KMS-11 (cell line): ENCODE measurements around the gene DCAF5.
"Not testable (repeated sequence)": the region's sequence is repeated elsewhere in the genome, so short reads cannot be mapped to it uniquely, and the experiment has no call there.

Experiments used
- H2AFZ ChIP-seq: fragments of 200-600 bp; sonication (generic); 2 replicates; pipeline ENCODE4 v1.6.1; 2016; ENCODE audit warnings: antibody characterized with exemption, mixed run types, low read depth
- H3K27ac ChIP-seq: fragments of 200-600 bp; sonication (generic); 2 replicates; pipeline ENCODE4 v1.6.1; 2016; ENCODE audit warnings: mild to moderate bottlenecking, mixed run types
- H3K27me3 ChIP-seq: fragments of 200-600 bp; sonication (generic); 2 replicates; pipeline ENCODE4 v1.6.1; 2017; ENCODE audit warnings: mild to moderate bottlenecking, low read depth, mixed run types, moderate library complexity; ENCODE audit not compliant: insufficient read depth
- H3K36me3 ChIP-seq: fragments of 200-600 bp; sonication (generic); 2 replicates; pipeline ENCODE4 v1.6.1; 2017; ENCODE audit warnings: mild to moderate bottlenecking, mixed run types; ENCODE audit not compliant: insufficient read depth
- H3K4me1 ChIP-seq: fragments of 200-600 bp; sonication (generic); 2 replicates; pipeline ENCODE4 v1.6.1; 2016; ENCODE audit warnings: mild to moderate bottlenecking, low read depth, mixed run types; ENCODE audit not compliant: poor library complexity, severe bottlenecking
- H3K4me2 ChIP-seq: fragments of 200-600 bp; sonication (generic); 2 replicates; pipeline ENCODE4 v1.7.0; 2016; ENCODE audit warnings: mild to moderate bottlenecking, mixed run types
- H3K4me3 ChIP-seq: fragments of 200-600 bp; sonication (generic); IDR thresholded peaks from 2 replicates; pipeline ENCODE4 v1.6.1; 2017; ENCODE audit warnings: low read depth, low read length, mixed read lengths; ENCODE audit not compliant: insufficient read depth
- H3K79me2 ChIP-seq: fragments of 200-600 bp; sonication (generic); 2 replicates; pipeline ENCODE4 v1.6.1; 2016; ENCODE audit warnings: low read depth, mixed run types; ENCODE audit not compliant: insufficient read depth
- H3K9ac ChIP-seq: fragments of 200-600 bp; sonication (generic); 2 replicates; pipeline ENCODE4 v1.6.1; 2016; ENCODE audit warnings: mild to moderate bottlenecking, mixed run types
- H4K20me1 ChIP-seq: fragments of 200-600 bp; sonication (generic); 2 replicates; pipeline ENCODE4 v1.6.1; 2016; ENCODE audit warnings: mild to moderate bottlenecking, mixed run types; ENCODE audit not compliant: insufficient read depth
- CTCF ChIP-seq: fragments of 200-600 bp; sonication (generic); conservative IDR thresholded peaks from 2 replicates; pipeline ENCODE4 v1.6.1; 2017; ENCODE audit warnings: low read depth, mild to moderate bottlenecking, antibody characterized with exemption, low read length, moderate library complexity, mixed read lengths

Gene DCAF5

GRCh38 chr14:69171569-69171968, 18.6 kb upstream of the DCAF5 start:
- no peak overlapping the region for H3K4me3 ChIP-seq
- no peak for TF ChIP-seq CTCF
- H3K4me1 ChIP-seq, result no peaks in the 10 kb centered on the region
- H2AFZ ChIP-seq, result no peak overlapping the region
- no peaks in the 10 kb centered on the region for H4K20me1 ChIP-seq
- no peaks in the 10 kb centered on the region for H3K79me2 ChIP-seq
- no peaks in the 10 kb centered on the region for H3K36me3 ChIP-seq
- no peak overlapping the region for H3K27ac ChIP-seq
- H3K27me3 ChIP-seq, result no peaks in the 10 kb centered on the region
- no peak overlapping the region for H3K9ac ChIP-seq
- no peak overlapping the region for H3K4me2 ChIP-seq

GRCh38 chr14:69170839-69171238, 17.9 kb upstream of the DCAF5 start:
- Histone ChIP-seq H3K79me2 (no peaks in the 10 kb centered on the region), H3K27ac (no peak overlapping the region), H3K4me2 (no peak overlapping the region), H3K4me3 (no peak overlapping the region), H3K4me1 (no peaks in the 10 kb centered on the region), H3K36me3 (no peaks in the 10 kb centered on the region), H3K27me3 (no peaks in the 10 kb centered on the region), H4K20me1 (no peaks in the 10 kb centered on the region), H2AFZ (no peak overlapping the region), H3K9ac (no peak overlapping the region)
- TF ChIP-seq CTCF, result no peak

GRCh38 chr14:69165787-69166186, 12.9 kb upstream of the DCAF5 start:
- not testable (repeated sequence) for H3K4me3 ChIP-seq, H3K9ac ChIP-seq, H3K27me3 ChIP-seq, H3K4me2 ChIP-seq, H3K79me2 ChIP-seq, H3K27ac ChIP-seq, H3K4me1 ChIP-seq, H3K36me3 ChIP-seq, H4K20me1 ChIP-seq, H2AFZ ChIP-seq

GRCh38 chr14:69161590-69161989, 8.7 kb upstream of the DCAF5 start:
- Histone ChIP-seq H3K4me1 (no peaks in the 10 kb centered on the region), H3K27me3 (no peaks in the 10 kb centered on the region), H3K27ac (no peak overlapping the region), H2AFZ (no peak overlapping the region), H3K36me3 (no peaks in the 10 kb centered on the region), H3K4me3 (no peak overlapping the region), H3K9ac (no peak overlapping the region), H3K79me2 (no peaks in the 10 kb centered on the region), H3K4me2 (no peak overlapping the region), H4K20me1 (no peaks in the 10 kb centered on the region)
- TF ChIP-seq CTCF, result no peak

GRCh38 chr14:69156224-69156623, 3.3 kb upstream of the DCAF5 start:
- no peak for TF ChIP-seq CTCF
- Histone ChIP-seq H3K27me3 (no peaks in the 10 kb centered on the region), H2AFZ (no peak overlapping the region), H3K79me2 (peaks cover under 1% of the 10 kb centered on the region; the same call in 1 of the 2 replicates), H4K20me1 (no peaks in the 10 kb centered on the region), H3K27ac (no peak overlapping the region), H3K4me1 (no peaks in the 10 kb centered on the region), H3K9ac (no peak overlapping the region), H3K4me3 (no peak overlapping the region), H3K4me2 (no peak overlapping the region), H3K36me3 (no peaks in the 10 kb centered on the region)
